Adrenal gland (tissue), 12 donors: ENCODE data around the gene FHIT. TPM values are rescaled to one million over a fixed set of nuclear protein-coding genes. Genes with fewer than 3 reads are reported as not detected.

ENCODE experiments used
- DNase-seq, 7 donors: peaks; one replicate each; pipeline ENCODE4 v3.0.0-alpha.2; 2019 to 2020
- H3K27ac ChIP-seq, 5 donors: fragments of 200-600 bp; sonication (generic) in 4 of 5; 1 replicate in 3 of 5; 2 replicates in 2 of 5; pipeline versions ENCODE4 v1.5.1 to v1.8.0; 2016 to 2020; ENCODE audit warnings: mild to moderate bottlenecking in 1 of 5
- H3K27me3 ChIP-seq: fragments of 200-600 bp; 2 replicates; pipeline ENCODE4 v1.8.0; 2021
- H3K36me3 ChIP-seq, 2 donors: fragments of 200-600 bp; replicated peaks in 1 of 2; 1 replicate in 1 of 2; 2 replicates in 1 of 2; pipeline versions ENCODE4 v1.5.1 to v1.8.0; 2018 to 2022
- H3K4me1 ChIP-seq, 2 donors: fragments of 200-600 bp; replicated peaks in 1 of 2; 1 replicate in 1 of 2; 2 replicates in 1 of 2; pipeline versions ENCODE4 v1.5.1 to v1.8.0; 2018 to 2021
- H3K4me3 ChIP-seq, 4 donors: fragments of 200-600 bp; sonication (generic) in 3 of 4; one replicate each; pipeline ENCODE4 v1.5.1; 2016 to 2018
- H3K9me3 ChIP-seq, 3 donors: fragments of 200-600 bp; sonication (generic) in 1 of 3; replicated peaks in 1 of 3; 1 replicate in 2 of 3; 2 replicates in 1 of 3; pipeline versions ENCODE4 v1.5.1 to v1.8.0; 2016 to 2021
- POLR2A ChIP-seq, 2 donors: fragments of 450-650 bp; IDR thresholded peaks; one replicate each; pipeline ENCODE4 v1.6.1; 2017; ENCODE audit warnings: antibody characterized with exemption in 2 of 2, mild to moderate bottlenecking in 2 of 2, moderate library complexity in 1 of 2
- WGBS, 4 donors: extraction: QIAGEN DNeasy Blood & Tissue Kit in 2 of 4; methylation state at CpG; one replicate each; pipeline versions ENCODE4 v1.1.5 to v1.1.7; 2013 to 2017; 5-methylcytosine and 5-hydroxymethylcytosine counted together
- intact Hi-C, 2 donors: fragments of 100-400 bp; cut with DNase I; formaldehyde crosslinking; loops; one replicate each; pipeline versions ENCODE4 v1.14.1 to v1.15.0; 2022 to 2023
- polyA plus RNA-seq, 3 donors: library from polyadenylated mRNA; stranded (reverse); fragments of 200-250 nt in 2 of 3; fragments of 350-450 nt in 1 of 3; fragmentation: Illumina TruSeq in 1 of 3; extraction: RNeasy Lipid Tissue Mini Kit (QIAGEN cat#74804) in 1 of 3; gene quantifications; one replicate each; pipeline ENCODE4 v1.2.3, GENCODE V29; 2013 to 2014
- total RNA-seq, 9 donors: library from RNA; depleted of rRNA in 4 of 9; stranded (reverse); fragments of >200 nt in 4 of 9; fragments of 120-200 nt in 1 of 9; fragmentation: NEBNext Ultra II Directional in 1 of 9; extraction: Animal tissue kit (Norgen Biotek cat#: 25700) in 1 of 9; gene quantifications; one replicate each; pipeline versions ENCODE4 v1.1.0 to v1.2.4, GENCODE V29; 2013 to 2023
- TF ChIP-seq, protein P1 (sequence below), 6 experiments: fragments of 450-650 bp in 4 of 6; fragments of 200-600 bp in 2 of 6; sonication (generic) in 1 of 6; IDR thresholded peaks; 1 replicate in 5 of 6; 2 replicates in 1 of 6; pipeline versions ENCODE4 v1.5.1 to v1.8.0; 2016 to 2021; ENCODE audit warnings: antibody characterized with exemption in 6 of 6, mild to moderate bottlenecking in 2 of 6, moderate library complexity in 1 of 6
- donor health status: healthy with polysubstance abuse.
- donor health status: Bipolar disorder and iron deficiency.
- donor health status: DM: yes; HTN: yes; CAD: no.
- donor health status: DM: no; HTN: no; CAD: no.
- donor health status: DM: no; HTN: no; CAD: no.
- donor health status: DM: yes; HTN: yes; CAD: no.

FHIT gene
- total and polyA plus RNA-seq, 12 donors = 14.1 to 43.9 (median 28.8) TPM

DNA sequence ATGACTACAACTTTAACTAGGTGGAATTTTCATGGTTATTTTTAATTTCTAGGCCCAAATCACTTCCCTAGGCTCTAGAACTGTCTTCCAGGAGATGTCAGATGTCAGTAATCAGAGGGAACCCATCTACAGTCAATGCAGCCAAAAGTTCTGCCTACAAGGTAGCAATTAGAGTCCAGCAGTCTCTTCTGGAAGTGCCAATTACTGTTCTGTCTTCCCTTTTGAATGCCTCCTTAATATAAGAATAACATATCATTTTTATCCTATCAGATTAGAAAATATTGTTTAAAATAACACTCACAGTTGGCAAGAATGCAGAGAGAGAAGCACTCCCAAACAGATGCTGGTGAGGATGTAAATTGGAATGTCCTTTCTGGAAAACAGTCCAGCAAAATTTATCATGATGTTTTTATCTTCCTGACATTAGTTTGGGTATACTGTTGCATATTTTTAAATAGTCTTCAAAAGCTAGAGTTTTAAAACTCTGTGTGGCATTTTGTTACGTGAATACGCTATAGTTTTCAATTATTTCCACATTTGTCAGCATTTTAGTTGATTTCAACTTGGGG lies 543.7 kb downstream of the FHIT start:
- no peak for TF ChIP-seq POLR2A (IDR thresholded peaks at IDR 0.05)
- TF ChIP-seq, protein P1, sequence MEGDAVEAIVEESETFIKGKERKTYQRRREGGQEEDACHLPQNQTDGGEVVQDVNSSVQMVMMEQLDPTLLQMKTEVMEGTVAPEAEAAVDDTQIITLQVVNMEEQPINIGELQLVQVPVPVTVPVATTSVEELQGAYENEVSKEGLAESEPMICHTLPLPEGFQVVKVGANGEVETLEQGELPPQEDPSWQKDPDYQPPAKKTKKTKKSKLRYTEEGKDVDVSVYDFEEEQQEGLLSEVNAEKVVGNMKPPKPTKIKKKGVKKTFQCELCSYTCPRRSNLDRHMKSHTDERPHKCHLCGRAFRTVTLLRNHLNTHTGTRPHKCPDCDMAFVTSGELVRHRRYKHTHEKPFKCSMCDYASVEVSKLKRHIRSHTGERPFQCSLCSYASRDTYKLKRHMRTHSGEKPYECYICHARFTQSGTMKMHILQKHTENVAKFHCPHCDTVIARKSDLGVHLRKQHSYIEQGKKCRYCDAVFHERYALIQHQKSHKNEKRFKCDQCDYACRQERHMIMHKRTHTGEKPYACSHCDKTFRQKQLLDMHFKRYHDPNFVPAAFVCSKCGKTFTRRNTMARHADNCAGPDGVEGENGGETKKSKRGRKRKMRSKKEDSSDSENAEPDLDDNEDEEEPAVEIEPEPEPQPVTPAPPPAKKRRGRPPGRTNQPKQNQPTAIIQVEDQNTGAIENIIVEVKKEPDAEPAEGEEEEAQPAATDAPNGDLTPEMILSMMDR (IDR thresholded peaks at IDR 0.05) = no peak
- Histone ChIP-seq H3K4me3 (no peak overlapping the region), H3K27me3 (no peaks in the 10 kb centered on the region), H3K36me3 (no peaks in the 10 kb centered on the region), H3K4me1 (peaks cover 0 to 5% of the 10 kb centered on the region in 2 donors), H3K27ac (no peak overlapping the region), H3K9me3 (no peaks in the 10 kb centered on the region)
- WGBS, 4 donors = 80 to 90% (median 82%) methylated on average over 2 of the region's 2 CpGs
- no peak for DNase-seq
- intact Hi-C loops = no loop called here

DNA sequence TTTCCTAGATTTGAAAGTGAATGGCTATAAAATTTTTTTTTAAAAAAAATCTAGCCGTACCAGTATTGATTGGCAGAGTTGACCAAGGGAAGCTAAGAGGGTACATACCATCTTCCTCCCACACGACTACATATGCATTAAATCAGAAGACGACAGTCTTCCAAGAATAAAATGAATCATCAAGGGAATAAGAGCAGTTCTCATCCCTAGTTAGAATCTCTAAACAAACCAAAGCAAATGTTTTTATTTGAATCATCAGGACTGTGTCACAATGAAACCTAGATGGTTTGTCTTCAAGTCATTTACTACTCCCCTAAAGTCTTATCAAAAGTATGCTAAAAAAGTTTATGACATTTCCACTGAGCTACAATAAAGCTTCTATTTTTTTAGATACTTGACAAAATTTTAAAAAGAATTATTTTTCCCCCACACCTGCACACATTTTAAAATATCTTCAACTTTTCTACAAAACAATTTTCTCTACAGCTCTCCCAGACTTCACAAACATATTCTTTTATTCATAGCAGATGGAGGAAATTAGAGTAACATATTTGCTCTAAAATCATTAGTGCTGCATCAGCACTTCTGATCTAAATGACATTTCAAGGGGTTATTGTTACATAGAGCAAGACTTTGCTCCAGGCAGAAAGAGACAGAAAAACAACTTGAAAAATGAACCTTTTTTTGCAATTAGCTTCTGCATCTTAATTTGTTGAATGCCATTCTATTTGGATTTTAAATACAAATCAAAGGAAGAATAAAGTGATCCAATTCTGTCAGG lies 547.1 kb downstream of the FHIT start:
- H3K4me1 ChIP-seq = peaks cover 0 to 5% of the 10 kb centered on the region in 2 donors
- no peaks in the 10 kb centered on the region for H3K27me3 ChIP-seq
- intact Hi-C loops = no loop called here
- WGBS, 4 donors = 51 to 62% (median 56%) methylated on average over 3 of the region's 3 CpGs
- no peak overlapping the region for H3K4me3 ChIP-seq
- TF ChIP-seq, protein P1 (IDR thresholded peaks at IDR 0.05) = no peak
- H3K36me3 ChIP-seq = no peaks in the 10 kb centered on the region
- no peaks in the 10 kb centered on the region for H3K9me3 ChIP-seq
- no peak for DNase-seq
- H3K27ac ChIP-seq = no peak overlapping the region

DNA sequence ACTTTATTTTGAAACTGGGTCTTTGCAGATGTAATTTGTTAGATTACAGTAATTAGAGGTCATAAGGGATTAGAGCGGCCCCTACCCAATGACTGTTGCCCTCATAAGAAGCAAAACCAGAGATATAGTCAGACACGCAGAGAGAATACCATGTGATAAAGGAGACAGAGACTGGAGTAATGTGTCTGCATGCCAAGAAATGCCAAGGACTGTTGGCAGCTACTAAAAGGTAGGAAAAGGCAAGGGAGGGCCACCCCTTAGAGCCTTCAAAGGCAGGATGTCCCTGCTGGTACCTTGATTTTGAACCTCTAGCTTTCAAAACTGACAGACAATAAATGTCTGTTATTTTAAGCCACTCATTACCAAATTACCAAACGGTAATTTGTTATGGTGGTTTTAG lies 548.2 kb downstream of the FHIT start:
- H3K4me3 ChIP-seq = no peak overlapping the region
- H3K27ac ChIP-seq = no peak overlapping the region
- intact Hi-C loops = no loop called here
- 43 to 48% (median 47%) methylated on average over 3 of the region's 3 CpGs for WGBS, 4 donors
- TF ChIP-seq, protein P1 (IDR thresholded peaks at IDR 0.05) = no peak
- no peak for TF ChIP-seq POLR2A (IDR thresholded peaks at IDR 0.05)
- H3K27me3 ChIP-seq = no peaks in the 10 kb centered on the region
- peak in 6 of 7 donors; percentile 13 to 55 (median 22) for DNase-seq
- no peaks in the 10 kb centered on the region for H3K9me3 ChIP-seq
- H3K4me1 ChIP-seq = peaks cover 0 to 5% of the 10 kb centered on the region in 2 donors
- H3K36me3 ChIP-seq = no peaks in the 10 kb centered on the region

DNA sequence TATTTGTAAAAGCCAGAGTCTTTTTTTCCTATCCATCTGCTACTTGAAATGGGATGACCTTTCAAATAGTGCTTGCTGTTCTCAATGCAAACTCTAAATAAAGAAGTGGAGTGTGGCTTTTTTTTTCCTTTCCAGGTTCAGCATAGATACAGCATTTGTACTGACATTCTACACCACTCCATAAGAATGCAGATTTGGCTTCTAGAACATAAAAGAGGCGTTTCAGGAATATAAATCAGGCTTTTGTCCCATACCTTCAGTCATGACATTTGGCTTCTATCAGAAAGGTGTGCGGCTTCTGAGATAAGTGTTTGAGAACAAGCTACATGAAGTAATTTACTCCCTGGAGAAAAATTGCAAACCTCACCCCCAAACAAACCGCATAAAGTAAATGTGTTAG lies 553.1 kb downstream of the FHIT start:
- 75 to 83% (median 80%) methylated on average over 3 of the region's 3 CpGs for WGBS, 4 donors
- Histone ChIP-seq H3K27ac (no peak overlapping the region), H3K27me3 (no peaks in the 10 kb centered on the region), H3K4me1 (peaks cover 0 to 14% of the 10 kb centered on the region in 2 donors), H3K4me3 (no peak overlapping the region), H3K9me3 (no peaks in the 10 kb centered on the region), H3K36me3 (no peaks in the 10 kb centered on the region)
- no peak for DNase-seq
- intact Hi-C loops = no loop called here
- TF ChIP-seq, protein P1 (IDR thresholded peaks at IDR 0.05) = no peak
- no peak for TF ChIP-seq POLR2A (IDR thresholded peaks at IDR 0.05)
